ENCODE data around the gene HCN1. TPM values are rescaled to one million over a fixed set of nuclear protein-coding genes. Genes with fewer than 3 reads are reported as not detected.
"Not testable (repeated sequence)": the region's sequence is repeated elsewhere in the genome, so short reads cannot be mapped to it uniquely, and the experiment has no call there.

Gene HCN1
- total RNA-seq, 1 donor from 2014 or later = 0.21 TPM

DNA sequence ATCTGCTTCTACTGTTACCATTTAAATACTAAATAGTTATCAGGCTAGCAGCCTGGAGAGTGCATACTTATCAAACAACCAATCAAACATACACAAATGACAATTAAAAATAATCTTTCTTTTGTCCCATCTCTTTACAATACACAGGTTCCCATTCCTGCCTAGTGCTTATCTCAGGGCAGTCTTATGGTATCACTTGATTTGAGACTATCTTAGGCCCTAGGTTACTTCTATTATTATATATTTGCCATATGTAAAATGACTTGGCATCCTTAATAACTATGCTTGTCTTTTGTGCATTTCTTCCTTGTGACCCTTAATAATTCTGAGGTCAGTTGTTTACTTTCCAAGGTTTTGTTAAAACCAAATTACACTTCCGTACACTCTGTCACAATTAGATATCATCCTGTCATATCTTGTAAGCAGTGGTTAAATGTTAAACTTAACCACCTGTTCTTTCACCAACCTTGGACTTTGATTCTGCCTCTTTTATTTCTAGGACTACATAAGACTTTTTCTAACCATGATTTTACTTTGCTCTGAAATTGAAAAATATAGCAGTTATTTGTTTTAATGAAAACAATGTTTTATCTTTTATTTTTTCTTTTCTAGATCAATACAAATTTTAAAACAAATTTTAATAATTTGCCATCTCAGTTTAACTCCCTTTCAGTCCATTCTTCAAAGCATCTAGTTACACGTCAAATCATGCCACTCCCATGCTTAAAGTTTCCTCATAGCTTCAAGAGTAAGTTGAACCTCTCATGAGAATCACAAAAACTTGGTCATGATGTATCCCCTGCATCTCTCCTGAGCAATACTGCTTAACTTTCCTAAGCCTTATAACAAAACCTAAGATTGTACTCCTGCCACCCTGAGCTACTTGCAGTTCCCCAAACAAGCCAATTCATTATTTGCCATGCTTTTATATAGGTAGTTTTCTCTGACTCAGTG lies 281.3 kb downstream of the HCN1 start:
- DNase-seq = no peak

DNA sequence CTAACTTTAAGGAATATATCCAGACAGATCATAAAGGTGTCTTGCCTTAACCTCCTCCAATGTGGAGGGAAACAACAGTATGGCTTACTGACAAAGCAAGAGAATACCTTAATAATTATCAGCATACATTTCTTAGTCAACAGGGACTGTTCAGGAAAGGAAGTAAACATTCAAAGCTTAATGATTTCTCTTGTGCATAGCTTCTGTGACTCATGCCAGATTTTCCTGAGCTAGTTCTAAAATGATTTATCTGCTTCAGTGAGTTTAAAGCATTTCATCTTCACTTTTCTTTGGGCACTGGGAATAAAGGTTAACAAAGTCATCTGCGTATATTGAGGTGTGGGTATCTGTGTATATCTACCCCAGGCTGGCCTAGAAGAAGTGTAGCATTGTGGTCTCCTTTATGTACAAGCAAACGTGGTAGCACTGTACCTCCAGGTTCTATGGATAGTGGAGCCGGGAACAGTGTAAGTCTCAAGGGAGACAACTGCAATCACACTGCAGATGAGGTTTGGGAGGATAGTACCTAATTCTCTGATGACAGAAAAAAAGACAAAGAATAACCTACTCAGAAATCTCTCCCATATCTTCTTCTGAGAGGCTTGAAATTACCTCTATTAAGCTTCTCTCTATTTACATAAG lies 284.1 kb downstream of the HCN1 start:
- DNase-seq = no peak

DNA sequence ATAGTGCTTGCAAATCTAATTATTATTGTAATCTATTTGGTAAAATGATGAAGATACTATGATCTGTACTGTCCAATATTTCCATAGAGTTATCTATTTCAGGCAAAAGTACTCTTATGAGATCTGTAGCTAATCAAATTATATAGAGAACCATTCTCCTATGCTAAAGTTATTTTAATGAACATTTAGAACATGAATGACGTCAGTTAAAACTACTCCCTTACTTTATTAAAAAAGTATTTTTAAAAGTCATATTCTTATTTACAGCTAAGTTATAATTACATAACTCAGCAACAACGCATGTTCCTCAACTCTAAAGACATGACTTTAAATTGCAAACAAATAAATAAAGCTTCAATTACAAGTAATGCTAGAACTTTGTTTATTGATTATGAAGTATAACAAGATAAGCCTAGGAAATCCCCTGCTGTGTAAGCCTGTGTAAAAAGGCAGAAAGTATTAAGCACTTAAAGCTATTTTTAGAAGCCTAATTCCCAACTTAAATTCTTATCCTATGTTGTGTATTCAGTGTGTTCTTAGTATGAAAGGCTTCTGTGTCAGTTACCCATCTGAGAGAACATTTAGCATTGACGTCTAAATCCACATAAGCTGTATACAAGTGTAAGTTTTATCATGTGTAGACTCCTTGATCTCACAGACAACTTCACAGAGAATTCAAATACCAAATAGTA lies 285.7 kb downstream of the HCN1 start:
- peak; percentile 26 for DNase-seq

DNA sequence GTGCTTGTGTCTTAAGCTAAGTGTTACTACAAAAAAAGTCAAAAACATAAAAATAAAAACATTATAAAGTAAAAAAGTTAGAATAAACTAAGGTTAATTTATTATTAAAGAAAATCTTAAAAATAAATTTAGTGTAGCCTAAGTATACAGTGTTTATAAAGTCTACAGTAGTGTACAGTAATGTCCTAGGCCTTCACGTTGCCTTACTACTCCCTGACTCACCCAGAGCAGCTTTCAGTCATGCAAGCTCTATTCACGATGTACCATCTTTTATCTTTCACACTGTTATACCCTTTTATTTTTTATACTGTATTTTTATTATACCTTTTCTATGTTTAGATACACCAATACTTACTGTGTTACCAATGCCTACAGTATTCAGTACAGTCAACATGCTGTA lies 288.1 kb downstream of the HCN1 start:
- no peak for DNase-seq

DNA sequence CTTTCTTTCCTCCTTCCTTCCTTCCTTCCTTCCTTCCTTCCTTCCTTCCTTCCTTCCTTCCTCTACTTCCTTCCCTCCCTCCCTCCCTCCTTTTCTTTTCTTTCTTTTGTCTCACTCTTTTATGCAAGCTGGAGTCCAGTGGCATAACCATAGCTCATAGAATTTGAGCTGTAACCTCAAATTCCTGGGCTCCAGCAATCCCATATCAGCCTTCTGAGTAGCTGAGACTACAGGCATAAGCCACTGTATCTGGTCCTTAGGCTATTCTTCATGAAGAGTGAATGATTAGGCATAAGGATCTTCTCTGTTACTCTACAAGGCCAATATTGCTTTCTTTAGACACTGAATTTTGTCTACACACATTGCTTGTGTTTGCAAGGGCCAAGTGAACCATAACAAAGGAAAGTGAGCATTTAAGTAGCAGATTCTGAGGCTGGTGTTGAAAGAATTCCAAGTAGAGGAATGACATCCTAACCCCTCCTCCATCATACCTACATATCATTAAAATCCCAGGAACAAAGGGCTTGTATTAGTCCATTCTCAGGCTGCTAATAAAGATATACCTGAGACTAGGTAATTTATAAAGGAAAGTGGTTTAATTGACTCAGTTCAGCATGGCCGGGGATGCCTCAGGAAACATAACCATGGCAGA lies 293.2 kb downstream of the HCN1 start:
- DNase-seq = no peak

DNA sequence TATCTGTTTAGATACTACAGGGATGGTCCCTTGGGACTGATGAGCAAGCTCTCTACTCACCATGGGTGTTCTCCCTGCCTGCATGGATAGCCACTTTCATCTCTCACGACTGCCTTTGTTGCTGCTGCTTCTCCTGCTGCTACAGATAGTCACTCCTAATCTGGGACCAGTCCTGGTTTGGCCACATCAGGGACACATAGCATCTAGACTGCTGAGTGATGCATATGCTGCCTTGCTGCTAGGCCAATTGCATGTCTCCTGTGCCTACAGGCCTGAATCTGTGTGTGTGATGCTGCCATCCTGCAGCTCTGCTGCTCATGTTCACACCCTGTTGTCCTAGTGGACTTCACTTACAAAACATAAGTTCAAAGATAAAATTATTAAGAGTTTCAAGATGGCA lies 297.1 kb downstream of the HCN1 start:
- DNase-seq = no peak

DNA sequence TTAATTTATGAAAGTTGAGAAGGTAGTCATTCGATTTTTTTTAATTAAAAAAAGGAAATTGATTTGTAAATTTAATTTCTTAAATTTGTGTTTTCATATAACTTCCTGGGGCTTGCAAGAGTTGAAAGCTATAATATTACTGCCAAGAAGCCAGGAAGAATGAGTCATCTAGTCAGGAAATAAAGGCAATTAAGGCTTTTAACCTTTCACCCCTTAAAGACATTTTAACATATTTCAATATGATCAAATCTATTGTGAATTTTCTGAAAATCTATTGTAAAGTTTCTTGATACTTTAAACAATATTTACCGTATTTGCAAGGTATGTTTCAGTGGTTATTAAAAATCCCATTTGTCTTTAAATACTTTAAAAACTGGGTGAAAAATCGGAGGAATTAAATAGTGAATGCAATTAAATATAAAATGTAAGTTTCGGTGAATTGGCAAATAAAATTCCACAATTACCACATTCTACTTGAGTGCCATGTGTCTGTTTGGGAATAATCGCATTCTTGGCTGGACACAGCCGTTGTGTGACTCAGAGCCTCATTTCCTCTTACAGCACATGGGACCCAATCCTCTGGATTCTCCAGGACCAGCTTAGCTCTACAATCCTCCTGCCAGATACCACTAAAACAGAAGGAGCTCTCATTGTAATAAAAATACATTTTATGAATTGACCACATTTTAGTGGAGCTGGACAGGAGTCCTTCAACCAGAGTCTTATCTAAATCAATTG lies 310.7 kb downstream of the HCN1 start:
- DNase-seq = no peak

DNA sequence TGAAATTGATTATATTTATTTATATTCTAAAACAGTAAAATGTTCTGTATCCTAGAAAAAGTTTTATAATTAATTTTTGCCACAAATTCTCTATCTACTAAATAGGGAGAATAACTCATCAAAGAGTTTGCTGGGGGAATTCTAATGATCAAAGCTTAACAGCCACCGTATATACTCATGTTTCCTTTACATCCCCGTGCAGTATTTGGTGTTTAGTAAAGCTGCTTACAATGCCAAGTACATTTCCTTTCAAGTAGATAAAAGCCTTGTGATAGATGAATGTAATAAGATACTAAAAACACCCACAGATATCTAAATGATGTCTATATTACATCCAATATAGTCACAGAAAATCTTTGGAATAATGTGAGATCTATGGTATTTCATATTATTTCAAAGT lies 312.2 kb downstream of the HCN1 start:
- DNase-seq = no peak

DNA sequence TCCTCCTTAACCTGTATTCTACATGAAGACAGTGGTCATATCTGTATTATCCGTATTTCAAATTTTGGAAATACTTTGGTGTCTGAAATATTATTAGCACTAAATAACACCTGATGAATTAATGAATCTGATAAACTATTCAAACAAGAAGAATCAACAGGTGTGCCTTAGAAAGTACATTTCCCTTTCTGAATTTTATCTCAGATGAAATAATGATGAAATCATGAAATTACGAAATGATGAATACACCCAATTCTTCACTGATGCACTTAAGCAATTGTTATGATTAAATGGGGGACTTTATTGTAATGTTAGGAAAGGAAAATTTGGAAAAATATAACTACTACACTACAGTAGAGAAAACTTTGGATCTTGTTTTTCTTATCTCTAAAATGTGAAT lies 313.6 kb downstream of the HCN1 start:
- DNase-seq = no peak

DNA sequence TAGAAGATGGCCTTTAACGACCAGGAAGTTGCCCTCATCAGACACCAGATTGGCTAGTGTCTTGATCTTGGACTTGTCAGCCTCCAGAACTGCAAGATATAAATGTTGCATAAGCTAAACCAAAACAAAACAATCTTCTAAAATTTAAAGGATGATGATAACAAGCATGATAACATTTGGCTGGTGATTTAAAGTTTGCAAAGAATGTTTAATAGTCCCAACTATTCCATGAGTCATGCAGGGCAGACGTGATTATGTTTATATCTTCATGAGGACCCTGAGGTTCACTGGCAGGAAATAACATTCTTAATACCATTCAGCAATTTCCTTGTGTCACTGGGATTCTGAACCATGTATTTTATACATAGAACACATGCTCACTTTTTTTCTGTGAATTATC lies 319.8 kb downstream of the HCN1 start:
- DNase-seq = no peak

DNA sequence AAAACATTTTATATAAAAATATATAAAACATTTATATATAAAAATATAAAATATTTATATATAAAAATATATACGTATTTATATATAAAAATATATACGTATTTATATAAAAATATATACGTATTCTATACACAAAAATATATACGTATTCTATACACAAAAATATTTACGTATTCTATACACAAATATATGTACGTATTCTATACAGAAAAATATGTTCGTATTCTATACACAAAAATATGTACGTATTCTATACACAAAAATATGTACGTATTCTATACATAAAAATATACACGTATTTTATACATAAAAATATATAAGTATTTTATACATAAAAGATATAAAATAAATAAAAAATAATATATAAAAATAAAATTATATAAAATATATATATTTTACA lies 323.6 kb downstream of the HCN1 start:
- DNase-seq = no peak

DNA sequence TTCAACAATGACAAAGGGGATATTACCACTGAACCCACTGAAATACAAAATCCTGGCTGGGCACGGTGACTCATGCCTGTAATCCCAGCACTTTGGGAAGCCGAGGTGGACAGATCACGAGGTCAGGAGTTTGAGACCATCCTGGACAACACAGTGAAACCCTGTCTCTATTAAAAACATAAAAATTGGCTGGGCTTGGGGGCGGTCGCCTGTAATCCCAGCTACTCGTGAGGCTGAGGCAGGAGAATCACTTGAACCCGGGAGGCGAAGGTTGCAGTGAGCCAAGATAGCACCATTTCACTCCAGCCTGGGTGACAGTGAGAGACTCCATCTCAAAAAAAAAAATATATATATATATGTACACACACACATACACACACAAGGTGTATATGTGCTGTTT lies 324.8 kb downstream of the HCN1 start:
- DNase-seq = not testable (repeated sequence)

DNA sequence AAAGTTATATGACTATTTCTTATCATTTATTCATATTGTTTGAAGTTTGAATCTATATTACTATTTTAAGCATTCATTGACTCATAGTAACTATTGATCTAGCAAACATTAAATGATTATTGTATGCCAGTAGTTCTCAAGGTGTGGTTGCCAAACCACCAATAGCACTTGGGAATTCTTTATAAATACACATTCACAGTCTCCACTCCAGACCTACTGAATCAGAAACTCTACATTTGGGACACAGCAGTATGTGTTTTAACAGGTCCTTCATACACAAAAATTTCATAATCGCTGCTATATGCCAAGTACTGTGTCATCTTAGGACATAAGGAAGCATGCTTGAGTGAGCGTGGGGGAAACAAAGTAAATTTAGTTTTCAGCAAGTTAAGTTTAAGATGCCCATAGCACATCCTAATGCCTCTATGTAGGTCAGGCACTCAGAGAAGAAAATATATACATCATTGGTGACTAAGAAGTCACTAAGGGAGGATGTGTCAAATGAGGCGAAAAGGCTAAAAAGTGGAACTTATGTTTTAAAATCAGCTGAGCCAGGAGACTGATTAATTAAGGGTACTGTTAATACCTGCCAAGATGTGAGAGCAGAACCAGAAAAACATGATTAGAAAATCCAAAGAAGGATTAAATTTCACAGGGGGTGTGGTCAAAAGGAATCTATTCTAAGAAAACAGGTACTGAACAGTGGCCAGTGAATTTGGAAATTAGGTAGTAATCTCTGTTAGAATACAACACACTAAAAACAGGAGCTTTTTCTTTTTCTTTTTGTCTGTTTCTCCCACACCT lies 340.8 kb downstream of the HCN1 start:
- DNase-seq = no peak

DNA sequence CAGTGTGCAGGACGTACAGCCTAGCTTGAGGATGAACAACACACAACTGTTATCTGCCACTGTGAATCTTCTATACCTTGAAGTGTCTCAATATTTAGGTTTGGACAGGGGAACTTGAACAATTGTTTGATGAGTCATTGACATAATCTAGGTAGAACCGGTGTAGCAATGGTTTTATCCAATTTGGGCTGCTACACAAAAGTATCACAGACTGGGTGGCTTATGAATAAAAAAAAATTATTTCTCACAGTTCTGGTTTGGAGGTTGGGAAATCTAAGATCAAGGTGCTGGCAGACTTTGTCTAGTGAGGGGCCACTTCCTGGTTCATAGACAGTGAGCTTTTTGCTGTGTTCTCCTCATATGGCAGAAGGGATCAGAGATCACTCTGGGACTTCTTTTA lies 359.7 kb downstream of the HCN1 start:
- no peak for DNase-seq

DNA sequence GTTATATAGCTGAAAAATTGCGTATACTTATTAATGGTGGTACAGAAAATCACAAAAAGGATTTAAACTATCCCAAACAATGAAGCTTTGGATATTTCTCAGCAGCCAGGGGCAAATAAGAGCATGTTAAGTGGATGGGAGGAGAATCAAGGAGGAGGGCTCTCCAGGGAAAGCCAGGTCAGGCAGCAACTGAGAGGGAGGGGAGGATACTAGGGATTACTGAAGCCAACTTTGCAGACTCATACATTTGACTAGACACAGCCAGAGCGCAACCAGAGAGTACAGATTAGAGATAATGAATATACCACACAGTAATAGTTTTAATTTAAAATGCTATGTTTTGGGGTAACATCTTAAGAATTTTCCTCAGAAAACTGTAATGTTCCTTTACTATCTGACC lies 360.2 kb downstream of the HCN1 start:
- DNase-seq = peak; percentile 7

DNA sequence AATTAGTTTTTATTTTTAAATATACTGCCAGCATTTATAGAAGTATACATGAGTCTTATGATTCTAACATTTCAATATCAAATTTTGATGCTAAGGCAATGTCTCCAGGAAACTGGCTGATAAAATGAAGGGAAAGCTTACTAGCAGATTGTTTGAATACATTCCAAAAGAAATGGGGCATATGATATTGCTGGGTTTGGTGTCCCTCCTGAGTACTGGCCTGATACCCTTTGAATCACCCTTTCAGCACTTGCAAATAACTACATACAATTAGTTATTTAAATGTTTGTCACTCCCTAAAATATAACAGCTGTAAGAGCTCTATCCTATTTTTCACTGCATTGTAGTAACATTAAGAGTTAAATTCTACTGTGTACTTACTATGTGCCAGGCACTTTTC lies 360.8 kb downstream of the HCN1 start:
- DNase-seq = no peak

DNA sequence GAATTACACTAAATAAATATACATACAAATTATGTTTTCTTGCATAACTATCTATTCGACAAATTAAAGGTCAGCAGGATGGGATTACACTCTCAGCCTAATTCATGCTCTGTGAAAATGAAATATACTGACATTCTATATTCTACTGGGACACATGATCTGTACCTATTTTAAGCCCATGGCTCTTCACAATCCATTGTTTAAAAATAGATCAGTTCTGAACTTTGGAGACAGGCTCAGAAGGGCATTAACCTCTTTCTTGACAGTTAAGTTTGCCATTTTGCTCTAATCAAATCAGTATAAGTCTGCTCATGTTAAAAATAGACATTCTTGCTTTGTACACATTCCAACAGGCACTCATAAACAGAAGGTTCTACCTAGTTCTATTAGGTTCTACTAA lies 361.2 kb downstream of the HCN1 start:
- DNase-seq = peak; percentile 43

DNA sequence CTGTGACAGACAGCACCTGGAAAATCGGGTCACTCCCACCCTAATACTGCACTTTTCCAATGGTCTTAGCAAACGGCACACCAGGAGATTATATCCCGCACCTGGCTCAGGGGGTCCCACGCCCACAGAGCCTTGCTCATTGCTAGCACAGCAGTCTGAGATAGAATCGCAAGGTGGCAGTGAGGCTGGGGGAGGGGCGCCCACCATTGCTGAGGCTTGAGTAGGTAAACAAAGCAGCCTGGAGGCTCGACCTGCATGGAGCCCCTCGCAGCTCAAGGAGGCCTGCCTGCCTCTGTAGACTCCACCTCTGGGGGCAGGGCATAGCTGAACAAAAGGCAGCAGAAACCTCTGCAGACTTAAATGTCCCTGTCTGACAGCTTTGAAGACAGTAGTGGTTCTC lies 383.6 kb downstream of the HCN1 start:
- not testable (repeated sequence) for DNase-seq

DNA sequence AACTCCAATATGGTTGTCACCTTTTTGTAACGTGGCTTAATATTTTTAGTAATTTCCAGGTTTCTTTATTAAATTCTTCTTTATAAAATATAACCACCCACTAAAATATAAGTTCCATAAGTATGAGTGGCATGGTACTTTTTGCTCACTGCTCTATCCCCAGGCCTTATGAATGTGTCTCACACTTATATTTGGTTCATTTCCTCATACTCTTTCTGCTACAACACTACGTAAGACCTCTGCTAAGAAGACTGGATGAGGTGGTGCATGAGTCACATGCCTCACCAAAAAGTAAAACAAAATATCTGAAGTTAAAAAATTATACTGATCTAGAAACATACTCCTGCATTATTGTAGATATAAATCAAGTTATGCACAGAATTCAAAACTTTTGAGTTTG lies 400.9 kb downstream of the HCN1 start:
- DNase-seq = no peak

DNA sequence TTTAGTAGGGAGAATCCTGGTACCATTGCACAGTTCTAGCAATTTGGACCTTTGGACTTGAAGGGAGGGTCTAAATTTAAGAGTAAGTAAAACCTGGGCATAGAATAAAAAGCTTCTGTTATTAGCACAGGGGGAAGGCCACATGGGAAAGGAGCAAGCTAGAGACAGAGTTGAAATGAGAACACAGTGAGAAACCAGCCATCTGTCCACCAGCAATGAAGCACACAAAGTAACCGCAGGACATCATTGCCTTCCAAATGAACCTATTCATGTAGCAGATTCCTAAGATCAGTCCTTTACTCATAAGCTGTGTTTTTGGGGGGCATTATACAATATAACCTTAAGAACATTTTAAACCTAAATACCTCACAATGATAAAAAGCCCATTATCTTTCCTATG lies 407.4 kb downstream of the HCN1 start:
- DNase-seq = no peak

DNA sequence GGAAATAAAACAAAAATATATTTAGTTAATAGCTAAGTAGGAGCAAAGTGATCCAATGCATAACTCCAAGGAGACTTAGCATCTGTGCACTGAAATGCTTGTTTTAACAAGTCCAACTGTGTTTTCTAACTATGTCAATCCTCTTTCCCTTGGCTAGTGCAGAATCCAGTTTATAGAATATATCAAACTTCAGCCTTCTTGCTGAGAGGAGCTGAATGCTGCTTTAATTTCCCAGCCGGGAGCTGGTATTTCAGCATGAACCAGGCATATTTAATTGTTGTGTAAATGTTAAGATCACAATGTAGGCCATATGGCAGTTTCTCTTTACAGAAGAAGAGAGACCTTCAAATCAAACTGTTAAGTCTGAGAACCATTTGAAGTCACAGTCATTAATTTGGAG lies 411.7 kb downstream of the HCN1 start:
- DNase-seq = no peak
